NCI-H187 treated with DMSO at 0.1 percent for 48 hours (cell line): ENCODE data around the gene FDXR.

Experiments used
- DNase-seq: peaks from one replicate; lab custom pipeline; 2025; lab: John Stamatoyannopoulos, UW

The FDXR gene

DNA sequence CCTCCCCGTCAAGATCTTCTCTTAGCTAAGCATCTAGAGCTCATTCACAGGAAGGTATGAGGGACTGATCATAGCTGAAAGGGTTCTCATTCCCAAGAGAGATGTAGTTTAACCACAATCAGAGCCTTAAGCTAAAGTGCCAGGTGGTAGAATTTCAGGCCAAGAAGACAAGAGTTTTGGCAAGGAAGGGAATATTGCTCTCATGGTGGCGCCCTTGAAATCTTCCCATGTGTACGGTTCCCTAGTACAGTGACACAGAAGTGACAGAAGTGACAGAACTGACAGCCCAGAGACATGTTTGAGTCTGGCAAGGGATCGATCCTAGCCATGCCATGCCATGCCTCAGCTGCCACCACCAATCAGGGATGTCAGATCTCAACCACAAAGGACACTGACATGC is 15.6 kb downstream of the FDXR start:
- DNase-seq: no peak

GRCh38 chr17:74856112-74856511 is 16.7 kb downstream of the FDXR start:
- no peak for DNase-seq

DNA sequence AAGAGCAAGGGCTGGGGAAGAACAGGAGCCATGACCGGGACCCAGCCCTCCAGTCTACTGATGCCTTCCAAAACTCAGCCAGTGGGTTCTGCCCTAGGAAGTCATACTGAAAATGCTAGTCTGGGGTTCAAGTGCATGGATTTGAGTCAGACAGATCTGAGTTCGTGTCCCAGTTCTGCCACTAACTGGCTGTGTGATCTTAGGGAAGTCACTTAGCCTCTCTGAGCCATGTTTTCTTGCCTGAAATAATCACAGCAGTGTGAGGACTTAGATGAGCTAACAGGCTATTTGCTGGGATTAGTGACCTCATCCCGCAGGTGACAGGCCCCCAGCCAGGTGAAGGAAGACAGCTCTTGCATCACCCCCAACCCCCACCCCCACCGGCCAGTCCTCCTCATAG is 17.5 kb downstream of the FDXR start:
- DNase-seq: no peak

DNA sequence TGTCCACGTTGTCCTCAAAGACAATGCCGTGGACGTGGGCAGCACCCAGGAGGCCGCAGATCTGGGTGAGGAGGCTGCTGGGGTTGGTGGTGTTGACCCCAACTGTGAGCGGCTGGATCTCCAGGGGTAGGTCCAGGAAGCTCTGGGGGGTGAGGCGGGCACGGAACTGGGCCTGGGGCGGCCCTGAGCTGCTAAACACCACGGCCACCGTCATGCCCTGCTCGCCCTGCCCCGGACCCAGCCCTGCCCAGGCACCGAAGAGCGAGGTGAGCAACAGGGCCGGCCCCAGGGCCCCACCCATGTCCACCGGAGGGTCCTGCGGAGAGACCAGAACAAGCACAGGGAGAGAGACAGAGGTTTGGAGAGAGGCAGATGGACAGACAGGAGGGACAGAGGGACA is 18.0 kb downstream of the FDXR start:
- no peak for DNase-seq

- DNase-seq: no peak
These were observed 19.1 kb downstream of the FDXR start for GRCh38 chr17:74853669-74854068.

GRCh38 chr17:74853048-74853397 is 19.8 kb downstream of the FDXR start:
- no peak for DNase-seq

- DNase-seq: no peak
These were observed 20.4 kb downstream of the FDXR start for GRCh38 chr17:74852237-74853047.

DNA sequence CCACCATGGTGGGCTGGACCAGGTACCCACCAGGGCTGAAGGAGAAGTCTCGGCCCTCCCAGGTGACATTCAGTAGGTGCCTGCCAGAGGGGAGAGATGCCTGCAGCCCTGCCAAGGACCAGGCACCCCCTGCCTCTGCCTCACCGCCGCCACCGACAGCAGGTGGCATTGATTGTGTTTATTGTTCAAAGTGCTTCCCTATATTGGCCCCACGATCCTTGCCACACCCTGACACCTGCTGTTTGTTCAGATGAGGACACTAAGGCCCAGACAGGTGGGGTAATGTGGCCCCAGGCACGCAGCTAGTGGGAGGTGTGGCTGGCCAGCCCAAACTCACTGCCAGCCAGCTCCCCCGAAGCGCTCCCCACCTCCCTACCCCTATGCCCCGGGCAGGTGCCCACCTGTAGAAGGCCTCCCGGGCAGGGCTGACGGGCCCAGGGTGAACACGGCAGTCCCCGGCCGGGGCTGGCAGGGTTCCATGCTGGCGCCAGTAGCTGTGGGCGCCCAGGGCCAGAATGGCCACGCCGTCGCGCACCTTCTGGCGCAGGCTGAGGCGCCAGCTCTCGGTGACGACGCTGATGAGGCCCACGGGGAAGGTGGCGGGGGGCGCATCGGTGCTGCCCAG is 21.1 kb downstream of the FDXR start:
- DNase-seq: peak; percentile 61

- no peak for DNase-seq
These were observed 21.9 kb downstream of the FDXR start for GRCh38 chr17:74850914-74851313.

GRCh38 chr17:74850310-74850709 is 22.5 kb downstream of the FDXR start:
- DNase-seq: no peak

- no peak for DNase-seq
These were observed 24.0 kb downstream of the FDXR start for GRCh38 chr17:74848656-74849399.

GRCh38 chr17:74846621-74847020 is 26.2 kb downstream of the FDXR start:
- DNase-seq: no peak

- no peak for DNase-seq
These were observed 29.5 kb downstream of the FDXR start for GRCh38 chr17:74843352-74843627.

DNA sequence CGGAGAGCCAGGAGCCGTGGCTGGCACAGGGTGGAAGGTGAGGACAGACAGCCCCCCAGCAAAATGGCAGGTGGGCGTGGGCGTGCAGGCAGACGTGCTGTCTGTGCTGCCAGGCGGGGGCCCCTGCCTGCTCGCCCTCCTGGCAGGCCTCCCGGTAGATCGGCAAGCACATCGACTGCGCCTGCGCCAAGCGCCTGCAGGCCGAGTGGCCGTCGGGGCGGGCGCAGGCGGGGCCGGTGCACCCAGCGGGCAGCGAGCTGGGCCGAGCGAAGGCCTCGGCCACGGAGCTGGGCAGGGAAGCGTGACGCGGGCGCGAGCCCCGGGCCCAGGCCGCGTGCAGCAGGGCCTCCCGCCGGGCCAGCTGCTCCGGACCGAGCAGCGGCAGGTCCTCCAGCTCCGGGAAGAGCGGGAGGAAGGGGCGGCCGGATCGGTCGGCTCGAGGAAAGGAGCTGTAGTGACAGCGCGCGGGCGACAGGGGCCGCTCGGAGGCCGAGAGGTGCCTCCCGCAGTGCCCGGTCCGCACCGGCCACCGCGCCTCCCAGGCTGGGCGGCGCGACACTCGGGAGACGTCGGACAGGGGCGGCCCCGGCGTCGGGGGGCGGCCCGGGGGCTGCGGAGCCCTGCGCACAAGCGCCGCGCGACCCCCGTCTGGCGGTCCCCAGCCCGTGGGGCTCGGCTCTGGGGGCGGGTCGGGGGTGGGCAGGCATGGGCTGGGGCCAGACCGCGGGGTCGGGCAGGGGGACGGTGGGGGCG is 30.0 kb downstream of the FDXR start:
- DNase-seq: no peak

GRCh38 chr17:74842146-74842598 is 30.6 kb downstream of the FDXR start:
- DNase-seq: no peak

- no peak for DNase-seq
These were observed 31.7 kb downstream of the FDXR start for GRCh38 chr17:74840989-74841666.

DNA sequence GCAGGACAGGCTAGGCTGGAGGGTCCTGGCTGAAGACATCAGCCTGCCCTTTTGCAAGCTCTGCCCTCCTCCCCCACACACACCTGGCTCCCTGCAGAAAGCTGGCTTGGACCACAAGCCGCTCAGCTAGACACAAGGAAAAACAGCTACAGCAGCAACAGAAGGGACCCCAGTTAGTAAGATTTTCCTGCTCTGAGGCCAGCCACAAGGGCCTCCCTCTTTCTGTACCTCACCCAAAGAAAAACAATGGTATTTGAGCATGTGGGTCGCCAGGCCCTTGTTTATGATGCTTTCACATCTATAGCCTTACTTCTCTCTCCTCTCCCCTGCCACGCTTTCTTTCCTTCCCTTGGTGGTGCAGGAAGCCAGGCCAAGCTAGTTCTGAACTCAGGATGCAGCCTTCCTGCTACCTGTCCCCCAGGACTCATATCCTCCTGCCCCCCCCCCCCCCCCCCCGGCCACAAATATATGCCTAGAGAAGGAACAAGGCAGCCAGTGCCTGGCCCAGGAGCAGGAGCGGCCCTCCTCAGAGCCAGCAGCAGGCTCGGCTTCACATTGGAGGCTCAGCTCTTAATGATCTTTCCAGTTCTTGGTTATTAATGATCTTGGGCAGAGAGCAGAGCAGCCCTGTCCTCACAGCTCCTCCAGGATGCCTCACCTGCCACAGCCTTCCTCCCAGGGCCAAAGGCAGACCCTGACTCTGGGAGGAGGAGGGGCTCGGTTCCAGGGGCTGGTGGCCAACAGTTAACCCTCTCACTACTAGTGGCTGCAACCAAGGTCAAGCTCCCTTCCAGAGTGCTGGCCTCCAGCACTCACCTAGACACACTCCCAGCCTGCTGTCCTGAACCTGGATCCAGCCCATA is 32.6 kb downstream of the FDXR start:
- no peak for DNase-seq

- no peak for DNase-seq
These were observed 34.5 kb downstream of the FDXR start for GRCh38 chr17:74838274-74838673.

GRCh38 chr17:74836691-74837467 is 35.9 kb downstream of the FDXR start:
- no peak for DNase-seq

GRCh38 chr17:74836191-74836590 is 36.6 kb downstream of the FDXR start:
- no peak for DNase-seq
